ENCODE measurements around the gene FRK. TPM values are rescaled to one million over a fixed set of nuclear protein-coding genes. Genes with fewer than 3 reads are reported as not detected.

Gene FRK
- total RNA-seq, 1 experiment from 2014 or later, result 0.82 TPM

DNA sequence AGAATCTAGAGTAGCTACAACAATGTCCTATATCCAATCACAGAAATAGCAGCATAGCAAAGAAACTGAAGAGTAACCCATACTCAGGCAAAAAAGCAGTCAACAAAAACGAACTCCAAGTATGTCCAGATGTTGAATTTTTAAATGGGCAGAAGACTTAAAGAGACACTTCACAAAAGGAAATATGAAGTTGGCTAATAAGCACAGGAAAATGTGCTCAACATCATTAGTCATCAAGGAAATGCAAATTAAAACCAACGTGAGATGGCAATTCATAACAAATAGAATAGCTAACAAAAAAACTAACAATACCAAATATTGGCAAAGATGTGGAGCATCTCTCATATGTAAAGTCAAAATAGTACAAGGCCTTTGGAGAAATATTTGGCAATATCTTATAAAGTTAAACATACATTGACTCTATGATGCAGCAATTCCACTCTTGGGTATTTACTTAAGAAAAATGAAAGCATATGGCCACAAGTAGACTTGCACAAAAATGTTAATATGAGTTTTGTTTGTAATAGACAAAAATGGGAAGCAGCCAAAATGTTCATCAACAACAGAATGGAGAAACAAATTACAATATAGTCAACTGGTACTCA, 37.7 kb downstream of the FRK start:
- Mint-ChIP-seq H3K9me3 (ENCODE audit: unreplicated experiment) (no peaks in the 10 kb centered on the region), H3K27me3 (ENCODE audit: insufficient read depth, unreplicated experiment) (no peaks in the 10 kb centered on the region), H3K27ac (ENCODE audit: low read depth, unreplicated experiment) (no peak overlapping the region), H3K4me3 (ENCODE audit: unreplicated experiment) (no peak overlapping the region), H3K4me1 (ENCODE audit: insufficient read depth, unreplicated experiment) (peaks cover 30% of the 10 kb centered on the region), H3K36me3 (ENCODE audit: insufficient read depth, unreplicated experiment) (no peaks in the 10 kb centered on the region)
- no peak for DNase-seq (ENCODE audit: unreplicated experiment)
- ChIA-PET POLR2A (interaction anchor here (0.8 to 0.9 kb wide), 2 partner anchors 10 to 12 kb away, joined by 3 read pairs; no protein-coding TSS in a partner anchor), CTCF (interaction anchor here (0.7 to 1.0 kb wide), 2 partner anchors 10 to 184 kb away, joined by 3 to 4 read pairs; no protein-coding TSS in a partner anchor)
- no TSS peak for BruUV-seq (replicated peaks)
- intact Hi-C loops (cut with micrococcal nuclease), result no loop called here
- TF ChIP-seq CTCF (IDR thresholded peaks at IDR 0.05; ENCODE audit: unreplicated experiment), result no peak

DNA sequence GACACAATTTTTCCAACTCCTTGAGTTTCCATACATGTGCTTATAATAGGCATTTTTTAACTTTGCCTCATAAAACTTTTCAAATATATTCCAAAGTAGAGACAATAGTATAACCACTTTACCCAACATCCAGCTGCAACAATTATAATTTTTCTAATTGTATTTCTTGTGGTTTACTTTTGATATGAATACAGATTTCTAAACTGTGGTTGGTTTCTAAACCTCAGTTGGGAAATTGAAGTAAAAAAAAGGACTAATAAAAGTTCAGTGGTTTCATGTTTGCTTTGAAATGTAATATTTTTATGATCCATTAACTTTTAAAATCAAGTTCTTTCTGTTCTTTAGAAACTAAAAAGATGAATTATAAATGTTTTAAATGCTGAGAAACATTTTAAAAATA, 40.0 kb downstream of the FRK start:
- DNase-seq (ENCODE audit: unreplicated experiment), result no peak
- H3K4me3 Mint-ChIP-seq (ENCODE audit: unreplicated experiment), result no peak overlapping the region
- no peaks in the 10 kb centered on the region for H3K36me3 Mint-ChIP-seq (ENCODE audit: insufficient read depth, unreplicated experiment)
- CTCF ChIA-PET, result interaction anchor here (0.7 to 4.4 kb wide), 4 partner anchors 10 to 80 kb away, joined by 3 to 23 read pairs (median 4); partner anchors contain the start of genes FRK and NT5DC1
- no peaks in the 10 kb centered on the region for H3K9me3 Mint-ChIP-seq (ENCODE audit: unreplicated experiment)
- BruUV-seq (replicated peaks), result no TSS peak
- no peak for TF ChIP-seq CTCF (IDR thresholded peaks at IDR 0.05; ENCODE audit: unreplicated experiment)
- intact Hi-C loops (cut with micrococcal nuclease), result no loop called here
- POLR2A ChIA-PET, result interaction anchor here (0.6 to 0.7 kb wide), 2 partner anchors 148 to 427 kb away, joined by 3 to 4 read pairs; no protein-coding TSS in a partner anchor
- H3K27me3 Mint-ChIP-seq (ENCODE audit: insufficient read depth, unreplicated experiment), result no peaks in the 10 kb centered on the region
- H3K4me1 Mint-ChIP-seq (ENCODE audit: insufficient read depth, unreplicated experiment), result peaks cover 32% of the 10 kb centered on the region
- H3K27ac Mint-ChIP-seq (ENCODE audit: low read depth, unreplicated experiment), result no peak overlapping the region

DNA sequence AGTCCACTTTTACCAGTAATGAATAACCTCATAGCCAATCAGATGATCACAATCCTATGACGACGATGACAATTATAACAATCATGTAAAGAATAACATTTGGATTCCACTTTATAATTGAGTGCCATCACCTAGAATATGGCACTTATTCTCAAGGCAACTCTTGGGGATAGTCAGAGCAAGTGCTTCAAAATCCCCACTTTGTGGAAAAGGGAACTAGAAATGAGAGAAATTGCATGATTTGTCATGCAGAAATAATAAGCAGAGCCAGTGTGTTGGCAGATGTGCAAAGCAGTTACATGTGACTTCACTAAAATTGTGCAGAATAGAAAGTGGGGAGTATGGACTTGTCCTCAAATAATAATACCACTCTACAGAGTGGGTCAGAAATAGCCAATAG, 41.3 kb downstream of the FRK start:
- no peak overlapping the region for H3K4me3 Mint-ChIP-seq (ENCODE audit: unreplicated experiment)
- H3K36me3 Mint-ChIP-seq (ENCODE audit: insufficient read depth, unreplicated experiment), result no peaks in the 10 kb centered on the region
- H3K9me3 Mint-ChIP-seq (ENCODE audit: unreplicated experiment), result no peaks in the 10 kb centered on the region
- no peaks in the 10 kb centered on the region for H3K27me3 Mint-ChIP-seq (ENCODE audit: insufficient read depth, unreplicated experiment)
- intact Hi-C loops (cut with micrococcal nuclease), result no loop called here
- BruUV-seq (replicated peaks), result no TSS peak
- peaks cover 30% of the 10 kb centered on the region for H3K4me1 Mint-ChIP-seq (ENCODE audit: insufficient read depth, unreplicated experiment)
- DNase-seq (ENCODE audit: unreplicated experiment), result no peak
- TF ChIP-seq CTCF (IDR thresholded peaks at IDR 0.05; ENCODE audit: unreplicated experiment), result no peak
- ChIA-PET POLR2A (interaction anchor here (0.8 to 3.4 kb wide), 3 partner anchors 41 to 661 kb away, joined by 4 to 21 read pairs (median 4); partner anchors contain the start of gene FRK), CTCF (interaction anchor here (1.1 to 4.4 kb wide), 5 partner anchors 8 to 77 kb away, joined by 3 to 23 read pairs (median 5); partner anchors contain the start of gene FRK)
- no peak overlapping the region for H3K27ac Mint-ChIP-seq (ENCODE audit: low read depth, unreplicated experiment)

DNA sequence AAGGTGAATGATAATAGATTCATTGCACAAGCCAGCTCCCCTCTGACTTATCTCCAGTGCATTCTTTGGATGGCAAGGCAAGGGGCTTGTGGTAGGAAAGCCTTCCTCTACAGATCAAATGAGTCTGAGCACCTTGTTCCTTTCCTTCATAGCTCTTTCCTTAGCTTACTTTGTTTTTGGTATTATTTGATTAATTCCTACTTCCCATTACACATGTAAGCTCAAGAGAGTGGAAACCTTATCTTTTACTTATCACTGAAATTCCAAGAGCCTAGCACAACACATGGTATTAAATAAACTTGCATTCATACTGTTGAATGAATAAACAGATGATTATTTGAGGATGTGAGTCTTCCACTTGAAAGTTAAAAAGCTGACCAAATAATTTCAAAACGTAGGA, 41.7 kb downstream of the FRK start:
- Mint-ChIP-seq H3K27me3 (ENCODE audit: insufficient read depth, unreplicated experiment) (no peaks in the 10 kb centered on the region), H3K9me3 (ENCODE audit: unreplicated experiment) (no peaks in the 10 kb centered on the region), H3K4me1 (ENCODE audit: insufficient read depth, unreplicated experiment) (peaks cover 30% of the 10 kb centered on the region), H3K27ac (ENCODE audit: low read depth, unreplicated experiment) (no peak overlapping the region), H3K4me3 (ENCODE audit: unreplicated experiment) (no peak overlapping the region), H3K36me3 (ENCODE audit: insufficient read depth, unreplicated experiment) (no peaks in the 10 kb centered on the region)
- intact Hi-C loops (cut with micrococcal nuclease), result no loop called here
- TF ChIP-seq CTCF (IDR thresholded peaks at IDR 0.05; ENCODE audit: unreplicated experiment), result no peak
- BruUV-seq (replicated peaks), result no TSS peak
- DNase-seq (ENCODE audit: unreplicated experiment), result no peak
- ChIA-PET CTCF (interaction anchor here (0.6 to 4.4 kb wide), 6 partner anchors 8 to 77 kb away, joined by 3 to 23 read pairs (median 4); partner anchors contain the start of gene FRK), POLR2A (interaction anchor here (0.8 to 3.4 kb wide), 3 partner anchors 41 to 661 kb away, joined by 4 to 21 read pairs (median 4); partner anchors contain the start of gene FRK)
